ENCODE measurements around the gene DRC7.

The DRC7 gene

GRCh38 chr16:57681950-57682728, 12.5 kb upstream of the DRC7 start:
- Histone ChIP-seq H3K9ac (ENCODE audit: low read length) (no peak overlapping the region), H3K4me3 (ENCODE audit: low read length) (no peak overlapping the region), H3K27me3 (ENCODE audit: low read depth, low read length) (peaks cover 19% of the 10 kb centered on the region; the same call in 1 of the 2 replicates), H3K79me2 (ENCODE audit: low read length) (no peaks in the 10 kb centered on the region), H3K36me3 (replicated peaks; ENCODE audit: low read depth, low read length) (no peaks in the 10 kb centered on the region), H3K4me1 (ENCODE audit: low read length) (peaks cover 4% of the 10 kb centered on the region; the same call in 1 of the 2 replicates), H3K9me3 (ENCODE audit: insufficient read depth, low read length) (no peaks in the 10 kb centered on the region), H2AFZ (ENCODE audit: low read depth, low read length) (no peak overlapping the region), H3K27ac (ENCODE audit: low read length) (no peak overlapping the region), H4K20me1 (ENCODE audit: insufficient read depth, low read length) (no peaks in the 10 kb centered on the region), H3K4me2 (ENCODE audit: low read length) (no peak overlapping the region)
- TF ChIP-seq CTCF (IDR thresholded peaks at IDR 0.05; ENCODE audit: low read depth, low read length) (no peak), EZH2phosphoT487 (IDR thresholded peaks at IDR 0.05; ENCODE audit: low read depth) (no peak)

DNA sequence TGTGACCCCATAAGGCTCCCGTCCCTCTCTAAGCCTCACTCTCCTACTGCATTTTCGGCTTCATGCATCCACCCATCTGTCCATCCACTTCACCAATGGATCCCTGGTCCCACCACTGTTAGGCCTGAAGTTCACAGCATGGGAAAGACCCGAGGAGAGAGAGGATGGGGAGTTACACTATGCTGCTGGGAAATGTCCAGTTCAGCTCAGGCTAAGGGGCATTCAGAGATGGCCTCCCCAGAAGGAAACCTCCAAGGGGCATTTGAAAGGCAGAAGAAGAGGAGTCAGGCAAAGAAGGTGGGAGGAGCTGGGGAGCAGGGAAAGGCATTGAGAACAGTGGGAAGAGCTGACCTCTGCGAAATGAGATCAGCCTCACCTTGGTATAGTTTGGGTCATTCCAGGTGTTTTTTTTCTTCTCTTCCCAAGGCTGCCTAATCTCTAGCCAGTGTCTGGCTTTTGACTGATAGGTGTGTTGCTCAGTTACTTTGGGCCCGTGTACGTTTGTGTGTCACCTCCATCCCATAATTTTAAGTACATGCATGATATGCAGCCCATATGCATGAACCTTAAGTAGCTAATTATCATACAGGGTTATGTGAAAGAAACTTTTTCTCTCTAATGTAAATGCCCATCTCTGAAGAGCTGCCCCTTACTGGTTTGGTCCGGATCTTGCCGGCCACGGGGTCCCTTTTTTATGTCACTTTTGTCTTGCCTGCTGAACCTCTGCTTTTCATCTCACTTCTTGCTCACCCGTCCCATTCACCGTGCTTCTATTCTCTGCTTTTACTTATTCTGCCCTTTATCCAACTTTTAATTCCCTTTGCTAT, 11.6 kb upstream of the DRC7 start:
- Histone ChIP-seq H2AFZ (ENCODE audit: low read depth, low read length) (no peak overlapping the region), H3K9ac (ENCODE audit: low read length) (no peak overlapping the region), H4K20me1 (ENCODE audit: insufficient read depth, low read length) (no peaks in the 10 kb centered on the region), H3K27me3 (ENCODE audit: low read depth, low read length) (peaks cover 19% of the 10 kb centered on the region; the same call in 1 of the 2 replicates), H3K4me1 (ENCODE audit: low read length) (peaks cover 4% of the 10 kb centered on the region; the same call in 1 of the 2 replicates), H3K79me2 (ENCODE audit: low read length) (no peaks in the 10 kb centered on the region), H3K36me3 (replicated peaks; ENCODE audit: low read depth, low read length) (no peaks in the 10 kb centered on the region), H3K9me3 (ENCODE audit: insufficient read depth, low read length) (no peaks in the 10 kb centered on the region), H3K27ac (ENCODE audit: low read length) (no peak overlapping the region), H3K4me3 (ENCODE audit: low read length) (no peak overlapping the region), H3K4me2 (ENCODE audit: low read length) (no peak overlapping the region)
- TF ChIP-seq CTCF (IDR thresholded peaks at IDR 0.05; ENCODE audit: low read depth, low read length) (no peak), EZH2phosphoT487 (IDR thresholded peaks at IDR 0.05; ENCODE audit: low read depth) (no peak)

- Histone ChIP-seq H3K9ac (ENCODE audit: low read length) (no peak overlapping the region), H2AFZ (ENCODE audit: low read depth, low read length) (no peak overlapping the region), H3K79me2 (ENCODE audit: low read length) (no peaks in the 10 kb centered on the region), H3K4me2 (ENCODE audit: low read length) (no peak overlapping the region), H3K9me3 (ENCODE audit: insufficient read depth, low read length) (no peaks in the 10 kb centered on the region), H3K36me3 (replicated peaks; ENCODE audit: low read depth, low read length) (no peaks in the 10 kb centered on the region), H3K27me3 (ENCODE audit: low read depth, low read length) (0 out of 2 replicates have a peak, but pooled peaks cover 11% of the 10 kb centered on the region), H3K4me1 (ENCODE audit: low read length) (peaks cover 4% of the 10 kb centered on the region; the same call in 1 of the 2 replicates), H3K4me3 (ENCODE audit: low read length) (no peak overlapping the region), H3K27ac (ENCODE audit: low read length) (no peak overlapping the region), H4K20me1 (ENCODE audit: insufficient read depth, low read length) (no peaks in the 10 kb centered on the region)
- TF ChIP-seq CTCF (IDR thresholded peaks at IDR 0.05; ENCODE audit: low read depth, low read length) (no peak), EZH2phosphoT487 (IDR thresholded peaks at IDR 0.05; ENCODE audit: low read depth) (no peak)
Observed at GRCh38 chr16:57683636-57684545, 10.7 kb upstream of the DRC7 start.

Data from OCI-LY3 (cell line).